Measurements from ENCODE around the gene COPG1.

DNA sequence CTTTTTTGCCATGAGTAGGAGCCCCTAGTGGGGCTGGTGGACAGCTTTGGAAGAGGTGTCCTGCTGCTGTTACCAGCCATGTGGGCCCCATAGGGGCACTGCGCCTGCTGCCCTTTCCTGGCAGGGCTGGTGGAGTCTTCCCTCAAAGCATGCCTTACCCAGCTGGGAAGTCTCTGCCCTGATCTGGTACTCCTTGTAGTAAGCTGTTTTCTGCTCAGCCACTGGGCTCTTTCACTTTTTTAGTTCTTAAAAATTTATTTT, 55.5 kb downstream of the COPG1 start:
- TF ChIP-seq POLR2A (IDR thresholded peaks at IDR 0.05; ENCODE audit: low read length) (no peak), GATA1 (IDR thresholded peaks at IDR 0.05; ENCODE audit: low read depth, low read length) (no peak)

Measured in erythroblast (primary cell).